Measurements from ENCODE around the gene TMEM52. TPM values are rescaled to one million over a fixed set of nuclear protein-coding genes. Genes with fewer than 3 reads are reported as not detected.

Gene TMEM52
- total RNA-seq, 1 experiment from 2014 or later = 6.4 TPM

DNA sequence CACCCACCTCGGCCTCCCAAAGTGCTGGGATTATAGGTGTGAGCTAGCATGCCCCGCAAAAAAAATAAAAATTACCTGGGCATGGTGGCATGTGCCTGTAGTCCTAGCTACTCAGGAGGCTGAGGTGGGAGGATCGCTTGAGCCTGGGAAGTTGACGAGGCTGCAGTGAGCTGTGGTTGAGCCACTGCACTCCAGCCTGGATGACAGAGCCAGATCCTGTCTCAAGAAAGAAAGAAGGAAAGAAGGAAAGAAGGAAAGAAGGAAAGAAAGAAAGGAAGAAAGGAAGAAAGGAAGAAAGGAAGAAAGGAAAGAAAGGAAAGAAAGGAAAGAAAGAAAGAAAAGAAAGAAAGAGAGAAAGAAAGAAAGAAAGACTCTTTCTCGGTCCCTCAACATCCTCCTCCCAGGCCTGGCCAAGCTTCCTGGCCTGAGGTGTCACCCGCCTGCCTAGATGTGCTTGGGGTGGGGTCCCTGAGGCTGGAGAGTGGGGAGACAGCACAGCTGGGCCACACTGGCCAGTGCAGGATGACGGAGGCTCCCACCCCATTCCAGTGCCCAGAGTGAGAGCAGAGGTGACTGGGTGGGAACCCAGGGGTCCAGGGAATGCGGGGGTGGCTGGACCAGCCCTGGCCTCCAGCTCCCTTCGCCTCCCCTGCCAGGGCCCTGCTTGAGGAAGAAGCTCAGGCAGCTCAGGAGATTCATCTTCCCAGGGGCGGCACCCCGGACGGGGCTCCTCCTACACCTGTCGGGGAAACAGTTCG, 18.0 kb downstream of the TMEM52 start:
- H3K36me3 Mint-ChIP-seq (ENCODE audit: insufficient read depth, unreplicated experiment) = peaks cover 6% of the 10 kb centered on the region

DNA sequence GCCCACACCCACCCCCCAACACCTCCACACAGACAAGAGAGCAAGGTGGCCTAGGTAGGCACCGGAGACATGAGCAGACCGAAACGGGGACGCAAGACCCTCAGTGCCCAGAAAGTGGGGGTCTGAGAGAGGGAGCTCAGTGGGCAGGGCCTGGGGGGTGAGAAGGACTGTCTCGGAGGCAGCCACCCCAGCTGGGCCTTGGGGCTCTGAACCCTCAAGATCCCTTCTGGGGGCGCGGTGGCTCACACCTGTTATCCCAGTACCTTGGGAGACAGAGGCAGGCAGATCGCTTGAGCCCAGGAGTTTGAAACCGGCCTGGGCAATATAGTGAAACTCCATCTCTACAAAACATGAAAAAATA, 19.1 kb downstream of the TMEM52 start:
- Mint-ChIP-seq H3K27ac (ENCODE audit: unreplicated experiment) (no peak overlapping the region), H3K4me3 (ENCODE audit: unreplicated experiment) (no peak overlapping the region), H3K4me1 (ENCODE audit: low read depth, unreplicated experiment) (no peaks in the 10 kb centered on the region), H3K27me3 (ENCODE audit: insufficient read depth, unreplicated experiment) (no peaks in the 10 kb centered on the region), H3K9me3 (ENCODE audit: unreplicated experiment) (no peaks in the 10 kb centered on the region), H3K36me3 (ENCODE audit: insufficient read depth, unreplicated experiment) (peaks cover 7% of the 10 kb centered on the region)
- ChIA-PET CTCF (interaction anchor here (1.3 kb wide), 1 partner anchor 9 kb away, joined by 7 read pairs; no protein-coding TSS in a partner anchor), POLR2A (no interaction called here)
- Histone ChIP-seq H3K27me3 (replicated peaks; ENCODE audit: control insufficient read depth, insufficient read depth, low read length) (no peaks in the 10 kb centered on the region), H3K9me3 (no peaks in the 10 kb centered on the region), H3K4me1 (peaks cover 21% of the 10 kb centered on the region), H3K4me3 (ENCODE audit: low read depth, low read length) (no peak overlapping the region), H3K36me3 (ENCODE audit: control insufficient read depth, insufficient read depth, low read length) (no peaks in the 10 kb centered on the region)
- no TSS peak for BruUV-seq (replicated peaks)
- TF ChIP-seq, protein P1, sequence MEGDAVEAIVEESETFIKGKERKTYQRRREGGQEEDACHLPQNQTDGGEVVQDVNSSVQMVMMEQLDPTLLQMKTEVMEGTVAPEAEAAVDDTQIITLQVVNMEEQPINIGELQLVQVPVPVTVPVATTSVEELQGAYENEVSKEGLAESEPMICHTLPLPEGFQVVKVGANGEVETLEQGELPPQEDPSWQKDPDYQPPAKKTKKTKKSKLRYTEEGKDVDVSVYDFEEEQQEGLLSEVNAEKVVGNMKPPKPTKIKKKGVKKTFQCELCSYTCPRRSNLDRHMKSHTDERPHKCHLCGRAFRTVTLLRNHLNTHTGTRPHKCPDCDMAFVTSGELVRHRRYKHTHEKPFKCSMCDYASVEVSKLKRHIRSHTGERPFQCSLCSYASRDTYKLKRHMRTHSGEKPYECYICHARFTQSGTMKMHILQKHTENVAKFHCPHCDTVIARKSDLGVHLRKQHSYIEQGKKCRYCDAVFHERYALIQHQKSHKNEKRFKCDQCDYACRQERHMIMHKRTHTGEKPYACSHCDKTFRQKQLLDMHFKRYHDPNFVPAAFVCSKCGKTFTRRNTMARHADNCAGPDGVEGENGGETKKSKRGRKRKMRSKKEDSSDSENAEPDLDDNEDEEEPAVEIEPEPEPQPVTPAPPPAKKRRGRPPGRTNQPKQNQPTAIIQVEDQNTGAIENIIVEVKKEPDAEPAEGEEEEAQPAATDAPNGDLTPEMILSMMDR (IDR thresholded peaks at IDR 0.05; ENCODE audit: insufficient read depth in 1 of 2, low read depth in 1 of 2, low read length in 1 of 2, severe bottlenecking in 1 of 2, unreplicated experiment in 1 of 2) = no peak
- DNase-seq = no peak
- intact Hi-C loops (cut with micrococcal nuclease; ENCODE audit: unreplicated experiment) = no loop called here

More for the DNA sequence above, 18.0 kb downstream of the TMEM52 start:
- Mint-ChIP-seq H3K27me3 (ENCODE audit: insufficient read depth, unreplicated experiment) (no peaks in the 10 kb centered on the region), H3K9me3 (ENCODE audit: unreplicated experiment) (no peaks in the 10 kb centered on the region), H3K4me3 (ENCODE audit: unreplicated experiment) (no peak overlapping the region), H3K4me1 (ENCODE audit: low read depth, unreplicated experiment) (peaks cover 1% of the 10 kb centered on the region), H3K27ac (ENCODE audit: unreplicated experiment) (no peak overlapping the region)
- H3K9me3 ChIP-seq = no peaks in the 10 kb centered on the region
- TF ChIP-seq, protein P1 (IDR thresholded peaks at IDR 0.05; ENCODE audit: insufficient read depth in 1 of 2, low read depth in 1 of 2, low read length in 1 of 2, severe bottlenecking in 1 of 2, unreplicated experiment in 1 of 2) = no peak
- POLR2A ChIA-PET = interaction anchor here (0.6 kb wide), 1 partner anchor 10 kb away, joined by 11 read pairs; no protein-coding TSS in a partner anchor
- H3K36me3 ChIP-seq (ENCODE audit: control insufficient read depth, insufficient read depth, low read length) = no peaks in the 10 kb centered on the region
- H3K27me3 ChIP-seq (replicated peaks; ENCODE audit: control insufficient read depth, insufficient read depth, low read length) = no peaks in the 10 kb centered on the region
- intact Hi-C loops (cut with micrococcal nuclease; ENCODE audit: unreplicated experiment) = no loop called here
- no peak for DNase-seq
- no TSS peak for BruUV-seq (replicated peaks)
- H3K4me1 ChIP-seq = peaks cover 11% of the 10 kb centered on the region; the same call in 1 of the 2 replicates
- CTCF ChIA-PET = interaction anchor here (0.6 to 1.0 kb wide), 4 partner anchors 42 to 309 kb away, joined by 3 to 4 read pairs (median 3); no protein-coding TSS in a partner anchor
- H3K4me3 ChIP-seq (ENCODE audit: low read depth, low read length) = no peak overlapping the region

DNA sequence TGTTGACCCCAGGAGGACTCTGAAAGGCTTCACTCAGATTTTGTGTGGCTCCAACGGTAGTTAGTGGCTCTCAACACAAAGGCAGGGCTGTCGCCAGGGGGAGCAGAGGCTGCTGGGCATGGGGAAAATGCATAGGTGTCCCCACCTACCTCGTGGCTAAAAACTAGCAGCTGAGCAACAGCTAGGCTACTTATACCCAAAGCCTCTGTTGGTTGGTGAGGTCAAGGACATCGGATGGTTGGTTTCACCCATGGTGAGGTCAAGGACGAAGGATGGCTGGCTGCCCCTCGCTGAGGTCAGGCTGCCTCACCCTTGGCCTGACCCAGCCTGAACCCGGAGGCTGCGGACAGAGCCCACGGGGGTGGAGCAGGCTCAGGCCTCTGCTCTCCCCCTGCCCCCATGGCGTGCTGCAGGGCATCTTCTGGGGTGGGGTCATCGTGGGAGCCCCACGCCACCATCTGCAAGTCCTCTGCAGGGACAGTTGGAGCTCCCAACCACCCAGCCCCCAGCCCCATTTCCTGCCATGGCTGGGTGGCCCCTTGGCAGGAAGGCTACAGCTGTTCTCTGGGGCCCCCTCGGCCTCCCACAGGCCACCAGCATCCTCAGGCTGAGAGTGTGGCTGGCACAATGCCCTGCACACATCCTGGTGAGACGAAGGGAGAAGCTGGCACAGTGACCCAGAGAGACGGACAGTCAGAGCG, 19.7 kb downstream of the TMEM52 start:
- CTCF ChIA-PET = interaction anchor here (1.3 kb wide), 1 partner anchor 10 kb away, joined by 7 read pairs; no protein-coding TSS in a partner anchor
- DNase-seq = no peak
- no peaks in the 10 kb centered on the region for H3K36me3 ChIP-seq (ENCODE audit: control insufficient read depth, insufficient read depth, low read length)
- H3K4me1 ChIP-seq = peaks cover 27% of the 10 kb centered on the region
- no peaks in the 10 kb centered on the region for H3K27me3 Mint-ChIP-seq (ENCODE audit: insufficient read depth, unreplicated experiment)
- H3K9me3 Mint-ChIP-seq (ENCODE audit: unreplicated experiment) = no peaks in the 10 kb centered on the region
- H3K4me3 ChIP-seq (ENCODE audit: low read depth, low read length) = no peak overlapping the region
- no peaks in the 10 kb centered on the region for H3K4me1 Mint-ChIP-seq (ENCODE audit: low read depth, unreplicated experiment)
- intact Hi-C loops (cut with micrococcal nuclease; ENCODE audit: unreplicated experiment) = no loop called here
- H3K36me3 Mint-ChIP-seq (ENCODE audit: insufficient read depth, unreplicated experiment) = peaks cover 11% of the 10 kb centered on the region
- POLR2A ChIA-PET = no interaction called here
- H3K4me3 Mint-ChIP-seq (ENCODE audit: unreplicated experiment) = no peak overlapping the region
- no peaks in the 10 kb centered on the region for H3K9me3 ChIP-seq
- H3K27ac Mint-ChIP-seq (ENCODE audit: unreplicated experiment) = no peak overlapping the region
- TF ChIP-seq, protein P1 (IDR thresholded peaks at IDR 0.05; ENCODE audit: insufficient read depth in 1 of 2, low read depth in 1 of 2, low read length in 1 of 2, severe bottlenecking in 1 of 2, unreplicated experiment in 1 of 2) = no peak
- BruUV-seq (replicated peaks) = no TSS peak
- no peaks in the 10 kb centered on the region for H3K27me3 ChIP-seq (replicated peaks; ENCODE audit: control insufficient read depth, insufficient read depth, low read length)

Measured in Caco-2 (cell line).